Stomach (tissue), 9 donors: ENCODE data around the gene U2SURP. TPM values are rescaled to one million over a fixed set of nuclear protein-coding genes. Genes with fewer than 3 reads are reported as not detected.

ENCODE experiments used
- DNase-seq, 2 donors: peaks; one replicate each; pipeline versions ENCODE4 v3.0.0 to v3.0.0-alpha.2; 2013 to 2019
- H3K27ac ChIP-seq, 5 donors: fragments of 200-600 bp in 4 of 5; sonication (generic) in 4 of 5; one replicate each; pipeline ENCODE4 v1.5.1; 2013 to 2019; ENCODE audit warnings: mild to moderate bottlenecking in 1 of 5, moderate library complexity in 1 of 5
- H3K27me3 ChIP-seq, 3 donors: fragments of 200-600 bp; sonication (generic); one replicate each; pipeline ENCODE4 v1.5.1; 2017 to 2019; ENCODE audit warnings: mixed run types in 1 of 3
- H3K36me3 ChIP-seq, 4 donors: fragments of 200-600 bp; sonication (generic); 1 replicate in 3 of 4; 2 replicates in 1 of 4; pipeline ENCODE4 v1.5.1; 2016 to 2019
- H3K4me1 ChIP-seq, 4 donors: fragments of 200-600 bp; sonication (generic); one replicate each; pipeline ENCODE4 v1.5.1; 2016 to 2019
- H3K4me3 ChIP-seq, 4 donors: fragments of 200-600 bp; sonication (generic) in 3 of 4; one replicate each; pipeline ENCODE4 v1.5.1; 2016 to 2019; ENCODE audit warnings: mild to moderate bottlenecking in 1 of 4
- H3K9me3 ChIP-seq, 4 donors: fragments of 200-600 bp; sonication (generic); one replicate each; pipeline ENCODE4 v1.5.1; 2016 to 2019
- CTCF ChIP-seq, 7 experiments: fragments of 450-650 bp in 4 of 7; fragments of 200-600 bp in 3 of 7; sonication (generic) in 3 of 7; IDR thresholded peaks; one replicate each; pipeline ENCODE4 v1.5.1; 2016 to 2019; ENCODE audit warnings: antibody characterized with exemption in 7 of 7, control low read depth in 2 of 7, mild to moderate bottlenecking in 1 of 7
- EP300 ChIP-seq: sonication (generic); formaldehyde crosslinking; IDR thresholded peaks from one replicate; pipeline ENCODE4 v1.6.1; 2017; ENCODE audit warnings: antibody characterized with exemption
- POLR2A ChIP-seq, 4 donors: fragments of 450-650 bp; IDR thresholded peaks; one replicate each; pipeline ENCODE4 v1.6.1; 2016; ENCODE audit warnings: antibody characterized with exemption in 4 of 4, control low read depth in 2 of 4, mild to moderate bottlenecking in 1 of 4, moderate library complexity in 1 of 4
- POLR2AphosphoS5 ChIP-seq, 3 donors: sonication (generic); formaldehyde crosslinking; IDR thresholded peaks; one replicate each; pipeline ENCODE4 v1.6.1; 2016; ENCODE audit warnings: antibody characterized with exemption in 3 of 3
- WGBS, 5 donors: extraction: QIAGEN DNeasy Blood & Tissue Kit in 3 of 5; methylation state at CpG; one replicate each; pipeline versions ENCODE4 v1.1.5 to v1.1.7; 2013 to 2018; 5-methylcytosine and 5-hydroxymethylcytosine counted together
- intact Hi-C: fragments of 100-400 bp; cut with DNase I; formaldehyde crosslinking; loops from one replicate; pipeline ENCODE4 v1.15.1; 2023; ENCODE audit warnings: low total_unique reads
- polyA plus RNA-seq, 3 donors: library from polyadenylated mRNA; stranded (reverse); fragments of 200-250 nt; gene quantifications; one replicate each; pipeline ENCODE4 v1.2.3, GENCODE V29; 2013
- total RNA-seq, 5 donors: library from RNA; depleted of rRNA; stranded (reverse); fragments of >200 nt; gene quantifications; one replicate each; pipeline versions ENCODE4 v1.1.0 to v1.2.3, GENCODE V29; 2014 to 2016
- donor health status: healthy with polysubstance abuse.
- donor health status: Bipolar disorder and iron deficiency.
- donor health status: healthy.

Gene U2SURP
- total and polyA plus RNA-seq, 8 donors = 12.8 to 156 (median 59.9) TPM

GRCh38 chr3:143090486-143090885, 89.1 kb downstream of the U2SURP start:
- peak in 1 of 2 donors; percentile 29 for DNase-seq
- H3K27ac ChIP-seq = no peak overlapping the region
- intact Hi-C loops = no loop called here
- no peaks in the 10 kb centered on the region for H3K4me1 ChIP-seq
- H3K9me3 ChIP-seq = no peaks in the 10 kb centered on the region
- TF ChIP-seq EP300 = no peak
- TF ChIP-seq CTCF (IDR thresholded peaks at IDR 0.05) = no peak
- no peak for TF ChIP-seq POLR2A (IDR thresholded peaks at IDR 0.05)
- no peak for TF ChIP-seq POLR2AphosphoS5 (IDR thresholded peaks at IDR 0.05)
- no peaks in the 10 kb centered on the region for H3K27me3 ChIP-seq
- H3K4me3 ChIP-seq = no peak overlapping the region
- no peaks in the 10 kb centered on the region for H3K36me3 ChIP-seq
- WGBS, 5 donors = 36 to 56% (median 52%) methylated on average over 5 of the region's 5 CpGs

GRCh38 chr3:143090976-143091837, 89.8 kb downstream of the U2SURP start:
- DNase-seq = no peak
- no peak overlapping the region for H3K27ac ChIP-seq
- WGBS, 5 donors = 87 to 90% (median 90%) methylated on average over 9 of the region's 9 CpGs

GRCh38 chr3:143092191-143092590, 90.8 kb downstream of the U2SURP start:
- Histone ChIP-seq H3K9me3 (no peaks in the 10 kb centered on the region), H3K36me3 (no peaks in the 10 kb centered on the region), H3K27ac (no peak overlapping the region), H3K4me1 (no peaks in the 10 kb centered on the region), H3K27me3 (no peaks in the 10 kb centered on the region), H3K4me3 (no peak overlapping the region)
- WGBS, 5 donors = 61 to 85% (median 80%) methylated on average over 1 of the region's 1 CpG
- DNase-seq = no peak
- intact Hi-C loops = no loop called here
- TF ChIP-seq EP300 (no peak), POLR2AphosphoS5 (IDR thresholded peaks at IDR 0.05) (no peak), POLR2A (IDR thresholded peaks at IDR 0.05) (no peak), CTCF (IDR thresholded peaks at IDR 0.05) (no peak)

More at GRCh38 chr3:143090976-143091837, 89.8 kb downstream of the U2SURP start:
- Histone ChIP-seq H3K9me3 (no peaks in the 10 kb centered on the region), H3K4me3 (no peak overlapping the region), H3K36me3 (no peaks in the 10 kb centered on the region), H3K4me1 (no peaks in the 10 kb centered on the region), H3K27me3 (no peaks in the 10 kb centered on the region)
- TF ChIP-seq POLR2A (IDR thresholded peaks at IDR 0.05) (no peak), POLR2AphosphoS5 (IDR thresholded peaks at IDR 0.05) (no peak), CTCF (IDR thresholded peaks at IDR 0.05) (no peak), EP300 (no peak)
- intact Hi-C loops = no loop called here

- WGBS, 5 donors = 91 to 96% (median 93%) methylated on average over 2 of the region's 2 CpGs
- Histone ChIP-seq H3K9me3 (no peaks in the 10 kb centered on the region), H3K4me1 (no peaks in the 10 kb centered on the region), H3K4me3 (no peak overlapping the region), H3K27ac (no peak overlapping the region), H3K36me3 (no peaks in the 10 kb centered on the region), H3K27me3 (no peaks in the 10 kb centered on the region)
- intact Hi-C loops = no loop called here
- DNase-seq = no peak
- TF ChIP-seq EP300 (no peak), CTCF (IDR thresholded peaks at IDR 0.05) (no peak)
These were observed 94.4 kb downstream of the U2SURP start for GRCh38 chr3:143095813-143096212.
